Stomach (tissue), 4 donors: Measurements from ENCODE around the gene ZBTB42.

Experiments
- EP300 ChIP-seq: sonication (generic); formaldehyde crosslinking; IDR thresholded peaks from one replicate; pipeline ENCODE4 v1.6.1; 2017; ENCODE audit warnings: antibody characterized with exemption
- POLR2A ChIP-seq, 4 donors: fragments of 450-650 bp; IDR thresholded peaks; one replicate each; pipeline ENCODE4 v1.6.1; 2016; ENCODE audit warnings: antibody characterized with exemption in 4 of 4, control low read depth in 2 of 4, mild to moderate bottlenecking in 1 of 4, moderate library complexity in 1 of 4
- POLR2AphosphoS5 ChIP-seq, 3 donors: sonication (generic); formaldehyde crosslinking; IDR thresholded peaks; one replicate each; pipeline ENCODE4 v1.6.1; 2016; ENCODE audit warnings: antibody characterized with exemption in 3 of 3
- TF ChIP-seq, protein P1 (sequence below), 7 experiments: fragments of 450-650 bp in 4 of 7; fragments of 200-600 bp in 3 of 7; sonication (generic) in 3 of 7; IDR thresholded peaks; one replicate each; pipeline ENCODE4 v1.5.1; 2016 to 2019; ENCODE audit warnings: antibody characterized with exemption in 7 of 7, control low read depth in 2 of 7, mild to moderate bottlenecking in 1 of 7

GRCh38 chr14:104751539-104752422 is 49.1 kb upstream of the ZBTB42 start:
- TF ChIP-seq POLR2A (IDR thresholded peaks at IDR 0.05), result no peak
- TF ChIP-seq EP300, result no peak
- TF ChIP-seq, protein P1, sequence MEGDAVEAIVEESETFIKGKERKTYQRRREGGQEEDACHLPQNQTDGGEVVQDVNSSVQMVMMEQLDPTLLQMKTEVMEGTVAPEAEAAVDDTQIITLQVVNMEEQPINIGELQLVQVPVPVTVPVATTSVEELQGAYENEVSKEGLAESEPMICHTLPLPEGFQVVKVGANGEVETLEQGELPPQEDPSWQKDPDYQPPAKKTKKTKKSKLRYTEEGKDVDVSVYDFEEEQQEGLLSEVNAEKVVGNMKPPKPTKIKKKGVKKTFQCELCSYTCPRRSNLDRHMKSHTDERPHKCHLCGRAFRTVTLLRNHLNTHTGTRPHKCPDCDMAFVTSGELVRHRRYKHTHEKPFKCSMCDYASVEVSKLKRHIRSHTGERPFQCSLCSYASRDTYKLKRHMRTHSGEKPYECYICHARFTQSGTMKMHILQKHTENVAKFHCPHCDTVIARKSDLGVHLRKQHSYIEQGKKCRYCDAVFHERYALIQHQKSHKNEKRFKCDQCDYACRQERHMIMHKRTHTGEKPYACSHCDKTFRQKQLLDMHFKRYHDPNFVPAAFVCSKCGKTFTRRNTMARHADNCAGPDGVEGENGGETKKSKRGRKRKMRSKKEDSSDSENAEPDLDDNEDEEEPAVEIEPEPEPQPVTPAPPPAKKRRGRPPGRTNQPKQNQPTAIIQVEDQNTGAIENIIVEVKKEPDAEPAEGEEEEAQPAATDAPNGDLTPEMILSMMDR (IDR thresholded peaks at IDR 0.05), result no peak
- TF ChIP-seq POLR2AphosphoS5 (IDR thresholded peaks at IDR 0.05), result no peak
